Right kidney (tissue), 1 donor: Measurements from ENCODE around the gene CHST12.
"Not testable (repeated sequence)": the region's sequence is repeated elsewhere in the genome, so short reads cannot be mapped to it uniquely, and the experiment has no call there.

Experiments used
- DNase-seq: peaks from one replicate; pipeline ENCODE4 v3.0.0-alpha.2; 2016

Gene CHST12

GRCh38 chr7:2402687-2403013 is 761 bp upstream of the CHST12 start:
- DNase-seq = no peak

GRCh38 chr7:2403718-2404648 is 572 bp downstream of the CHST12 start:
- DNase-seq = peak; percentile 71

- no peak for DNase-seq
Observed at GRCh38 chr7:2404714-2405119, 1.3 kb downstream of the CHST12 start.

GRCh38 chr7:2405201-2405600 is 1.8 kb downstream of the CHST12 start:
- no peak for DNase-seq

DNA sequence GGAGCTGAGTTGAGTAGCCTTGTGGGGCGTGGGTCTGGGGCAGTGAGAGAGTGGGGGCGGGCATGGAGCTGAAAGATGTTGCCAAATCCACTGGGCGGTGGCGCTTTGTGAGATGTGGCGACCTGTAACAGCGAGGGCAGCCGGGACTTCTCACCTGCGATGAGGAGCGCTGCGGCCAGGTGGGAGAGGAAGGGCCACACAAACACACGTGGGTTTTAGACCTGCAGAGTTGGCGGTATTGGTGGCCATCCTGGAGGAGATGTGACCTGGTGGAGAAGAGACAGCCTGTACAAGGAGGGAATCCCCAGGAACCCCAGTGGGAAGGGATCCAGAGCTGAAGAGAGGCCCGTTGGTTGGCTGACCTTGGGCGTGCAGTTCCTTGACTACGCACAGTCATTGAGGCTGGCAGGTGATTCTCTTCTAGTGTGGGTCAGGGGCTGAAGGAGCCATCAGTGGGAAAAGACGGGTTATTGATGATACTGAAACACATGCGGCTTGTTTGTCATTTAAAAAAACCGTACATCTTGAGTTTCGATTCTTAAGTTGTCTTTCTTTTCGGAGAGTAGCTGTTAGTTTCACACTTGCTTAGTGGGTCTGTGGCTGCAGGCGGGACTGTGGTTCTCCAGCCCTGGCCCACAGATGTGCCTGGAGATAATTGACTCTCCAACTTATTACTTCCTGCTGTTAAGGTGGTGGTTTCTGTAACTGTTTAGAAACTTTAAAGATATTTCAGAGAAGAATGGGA is 2.4 kb downstream of the CHST12 start:
- DNase-seq = no peak

DNA sequence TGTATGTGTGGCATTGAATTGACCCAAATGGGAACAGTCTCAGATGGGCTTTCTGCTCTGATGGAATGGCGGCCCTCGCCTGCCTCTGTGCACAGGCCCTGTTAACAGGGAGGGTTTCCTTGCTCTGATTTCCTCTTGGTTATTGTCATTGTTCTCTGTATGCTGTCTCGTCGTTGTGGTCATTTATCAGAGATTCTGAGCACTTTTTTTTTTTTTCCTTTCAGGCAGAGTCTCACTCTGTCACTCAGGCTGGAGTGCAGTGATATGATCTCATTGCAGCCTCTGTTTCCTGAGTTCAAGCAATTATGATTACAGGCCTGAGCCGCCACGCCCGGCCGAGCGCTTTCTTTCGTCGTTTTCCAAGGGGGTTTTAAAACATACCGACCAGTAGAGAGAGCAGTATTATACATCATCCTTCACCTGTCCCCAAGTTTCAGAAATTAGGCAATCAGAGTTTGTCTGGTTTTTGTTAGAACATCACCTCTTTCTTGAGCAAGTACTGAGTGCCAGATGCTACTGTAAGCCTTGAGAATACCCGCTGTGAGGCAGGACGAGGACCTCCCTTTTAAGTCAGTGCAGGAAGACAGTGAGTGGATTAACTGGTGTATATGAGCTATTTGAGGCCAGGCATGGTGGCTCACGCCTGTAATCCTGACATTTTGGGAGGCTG is 6.5 kb downstream of the CHST12 start:
- no peak for DNase-seq

GRCh38 chr7:2411049-2411448 is 7.6 kb downstream of the CHST12 start:
- DNase-seq = no peak

DNA sequence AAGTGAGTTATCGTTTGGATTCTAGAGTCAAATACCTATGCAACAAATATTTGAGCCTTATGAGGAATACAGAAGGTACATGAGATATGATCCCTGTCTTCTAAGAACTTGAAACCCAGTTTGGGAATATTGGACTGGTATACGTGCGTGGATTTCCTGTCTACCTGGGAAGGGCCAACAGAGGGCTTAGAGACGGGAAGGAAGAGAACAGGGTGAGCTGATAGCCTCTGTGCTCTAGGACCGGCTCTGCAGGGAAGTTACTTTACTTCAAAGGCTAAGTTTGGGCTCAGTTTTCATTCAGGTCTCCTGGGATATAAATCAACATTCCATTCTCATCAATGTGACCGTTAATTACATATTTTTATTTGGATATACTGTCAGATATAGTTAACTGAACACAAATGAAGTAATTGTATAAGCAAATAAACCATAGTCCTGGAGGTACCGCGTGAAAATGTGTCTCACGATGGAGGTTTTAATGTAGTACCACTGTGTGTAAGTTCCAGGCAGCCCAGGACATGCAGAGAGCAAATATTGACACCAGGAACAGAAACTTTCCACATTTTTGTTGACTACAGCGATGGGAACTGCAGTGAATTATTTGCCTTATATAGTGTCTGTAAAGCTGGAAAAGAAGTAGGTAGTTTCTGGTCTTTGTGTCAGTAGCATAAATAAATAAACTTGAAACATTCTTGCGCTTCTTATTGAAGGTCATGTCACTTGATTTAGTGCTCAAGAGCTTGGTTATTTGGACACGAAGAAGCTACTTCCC is 8.6 kb downstream of the CHST12 start:
- DNase-seq = no peak

DNA sequence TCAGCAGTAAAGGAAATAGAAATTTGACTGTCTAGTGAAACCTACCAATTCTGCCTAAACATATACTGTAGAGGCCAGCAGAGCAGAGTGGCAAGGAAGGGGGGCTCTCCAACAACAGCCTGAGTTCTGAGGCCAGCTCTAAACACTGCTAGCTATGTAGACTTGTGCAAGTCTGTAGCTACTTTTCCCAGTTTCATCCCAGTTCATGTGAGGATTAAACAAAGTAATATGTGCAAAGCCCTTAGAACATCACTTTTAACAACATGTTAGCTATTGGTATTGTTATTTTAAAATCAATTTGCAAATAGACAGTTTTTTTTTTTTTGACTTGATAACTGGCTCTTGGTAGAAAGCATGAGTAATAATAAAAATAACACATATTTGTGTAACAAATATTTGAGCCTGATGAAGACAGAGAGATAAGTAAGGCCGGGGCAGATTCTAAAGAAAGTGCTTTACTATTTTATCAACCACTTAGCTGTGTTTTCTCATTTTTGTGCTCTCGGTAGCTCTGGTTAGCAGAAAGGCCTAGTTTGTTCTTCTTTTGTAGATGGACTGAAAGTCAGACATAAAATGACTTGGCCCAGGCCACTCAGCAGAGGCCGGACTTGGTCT is 9.3 kb downstream of the CHST12 start:
- DNase-seq = no peak

- no peak for DNase-seq
Observed at GRCh38 chr7:2416063-2416462, 12.7 kb downstream of the CHST12 start.

DNA sequence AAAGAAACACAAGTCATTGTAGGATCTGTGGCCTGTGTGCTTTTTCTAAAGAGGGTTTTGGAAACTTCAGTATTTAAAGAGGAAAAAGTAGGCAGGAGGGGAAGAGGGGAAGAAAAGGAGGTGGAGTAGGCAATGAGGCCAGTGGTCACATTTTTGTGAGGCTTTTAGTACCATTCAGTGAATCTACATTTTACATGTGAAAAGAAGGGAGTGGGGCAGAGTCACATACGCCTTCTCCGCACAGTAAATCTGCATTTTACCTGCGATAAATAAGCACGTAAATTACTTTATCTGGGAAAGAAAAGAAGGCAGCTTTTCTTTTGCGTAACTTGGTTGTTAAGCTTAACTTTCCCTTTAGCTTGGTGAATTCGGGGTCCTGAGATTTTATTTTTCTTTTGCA is 13.2 kb downstream of the CHST12 start:
- no peak for DNase-seq

- not testable (repeated sequence) for DNase-seq
Observed at GRCh38 chr7:2417178-2417577, 13.8 kb downstream of the CHST12 start.

- no peak for DNase-seq
Observed at GRCh38 chr7:2417981-2418481, 14.6 kb downstream of the CHST12 start.

GRCh38 chr7:2420216-2420933 is 17.0 kb downstream of the CHST12 start:
- DNase-seq = no peak

GRCh38 chr7:2421943-2422310 is 18.5 kb downstream of the CHST12 start:
- no peak for DNase-seq

DNA sequence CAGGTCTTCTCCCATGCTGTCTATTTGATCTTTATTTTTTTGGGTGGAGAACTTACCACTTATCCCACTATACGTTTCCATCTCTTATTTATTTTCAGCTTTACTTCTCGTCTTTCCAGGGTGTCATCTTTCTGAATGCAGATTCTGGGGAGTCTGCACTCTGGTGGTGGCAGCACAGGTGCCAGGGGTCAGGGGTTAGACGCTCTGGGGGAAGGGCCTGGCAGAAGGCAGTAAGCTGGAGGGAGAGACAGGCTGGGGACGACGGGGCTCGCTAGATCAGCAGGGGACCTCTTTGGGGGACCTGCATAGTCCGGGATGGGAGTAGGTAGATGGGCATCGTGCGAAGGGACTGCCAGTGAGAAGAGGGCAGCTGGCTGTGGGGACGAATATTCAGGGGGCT is 22.3 kb downstream of the CHST12 start:
- DNase-seq = no peak

- DNase-seq = no peak
Observed at GRCh38 chr7:2431260-2431867, 28.0 kb downstream of the CHST12 start.

- no peak for DNase-seq
Observed at GRCh38 chr7:2432910-2433712, 29.7 kb downstream of the CHST12 start.

DNA sequence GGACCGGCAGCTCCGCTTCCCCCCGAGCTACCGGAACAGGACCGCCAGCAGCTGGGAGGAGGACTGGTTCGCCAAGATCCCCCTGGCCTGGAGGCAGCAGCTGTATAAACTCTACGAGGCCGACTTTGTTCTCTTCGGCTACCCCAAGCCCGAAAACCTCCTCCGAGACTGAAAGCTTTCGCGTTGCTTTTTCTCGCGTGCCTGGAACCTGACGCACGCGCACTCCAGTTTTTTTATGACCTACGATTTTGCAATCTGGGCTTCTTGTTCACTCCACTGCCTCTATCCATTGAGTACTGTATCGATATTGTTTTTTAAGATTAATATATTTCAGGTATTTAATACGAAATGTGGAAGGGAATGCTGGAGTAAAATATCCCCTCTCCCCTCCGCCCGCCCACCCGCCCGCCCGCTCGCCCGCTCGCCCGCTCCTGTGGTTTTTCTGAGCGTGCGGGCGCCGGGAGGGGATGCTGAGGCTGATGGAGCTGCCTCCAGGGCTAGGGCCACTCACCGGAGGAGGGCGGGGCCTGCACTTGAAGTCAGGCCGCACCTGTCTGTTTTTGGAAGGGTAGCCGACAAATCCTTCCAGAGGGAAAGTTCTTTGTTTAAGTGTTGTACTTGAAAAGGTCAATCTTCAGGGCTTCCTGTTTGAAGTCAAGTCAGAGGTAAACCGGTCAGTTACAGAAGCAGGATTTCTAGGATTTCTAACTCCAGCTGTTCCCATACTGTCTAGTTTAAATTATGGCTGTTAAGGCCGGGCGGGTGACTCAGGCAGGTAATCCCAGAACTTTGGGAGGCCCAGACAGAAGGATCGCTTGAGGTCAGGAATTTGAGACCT is 30.5 kb downstream of the CHST12 start:
- no peak for DNase-seq
